HepG2 (cell line): Measurements from ENCODE around the gene DDT. TPM values are rescaled to one million over a fixed set of nuclear protein-coding genes. Genes with fewer than 3 reads are reported as not detected.

Experiments
- BCL6 ChIP-seq: IDR thresholded peaks from 2 replicates; pipeline ENCODE4 v1.6.1; 2016; ENCODE audit warnings: missing genetic modification reagents, missing compliant biosample characterization
- CC2D1A ChIP-seq: sonication (generic); formaldehyde crosslinking; IDR thresholded peaks from 2 replicates; pipeline ENCODE4 v1.8.1; 2023; ENCODE audit warnings: mild to moderate bottlenecking, missing genetic modification reagents
- CCAR2 ChIP-seq: fragments of 200-400 bp; formaldehyde crosslinking; optimal IDR thresholded peaks from 2 replicates; pipeline ENCODE3; 2018; ENCODE audit warnings: low read depth, mild to moderate bottlenecking, low read length, moderate library complexity
- EEA1 ChIP-seq: sonication (generic); formaldehyde crosslinking; IDR thresholded peaks from 2 replicates; pipeline ENCODE4 v1.5.1; 2020; ENCODE audit warnings: mild to moderate bottlenecking, missing genetic modification reagents, borderline replicate concordance
- FOSL2 ChIP-seq: sonication (generic); formaldehyde crosslinking; IDR thresholded peaks from 2 replicates; pipeline ENCODE4 v1.4.0; 2020; ENCODE audit warnings: missing genetic modification reagents
- GATAD2A ChIP-seq: IDR thresholded peaks from 2 replicates; pipeline ENCODE4 v1.6.1; 2016
- HIVEP1 ChIP-seq: sonication (generic); formaldehyde crosslinking; IDR thresholded peaks from 2 replicates; pipeline ENCODE4 v1.4.0; 2020; ENCODE audit warnings: mild to moderate bottlenecking, missing genetic modification reagents
- MTF2 ChIP-seq: sonication (generic); formaldehyde crosslinking; IDR thresholded peaks from 2 replicates; pipeline ENCODE4 v1.5.0; 2020; ENCODE audit warnings: missing genetic modification reagents, borderline replicate concordance
- REPIN1 ChIP-seq: sonication (generic); formaldehyde crosslinking; IDR thresholded peaks from 2 replicates; pipeline ENCODE4 v1.8.0; 2022; ENCODE audit warnings: missing genetic modification reagents, low read depth, mild to moderate bottlenecking, borderline replicate concordance
- SP140L ChIP-seq: sonication (generic); formaldehyde crosslinking; IDR thresholded peaks from 2 replicates; pipeline ENCODE4 v1.4.0; 2020; ENCODE audit warnings: missing genetic modification reagents, borderline replicate concordance
- TCF7L2 ChIP-seq: IDR thresholded peaks from 2 replicates; pipeline ENCODE4 v1.6.1; 2011; ENCODE audit warnings: mild to moderate bottlenecking, low read depth, low read length, moderate library complexity
- TRIM24 ChIP-seq: sonication (generic); formaldehyde crosslinking; IDR thresholded peaks from 2 replicates; pipeline ENCODE4 v1.8.0; 2022; ENCODE audit warnings: mild to moderate bottlenecking, missing genetic modification reagents
- WIZ ChIP-seq: sonication (generic); formaldehyde crosslinking; IDR thresholded peaks from 2 replicates; pipeline ENCODE4 v1.5.1; 2020; ENCODE audit warnings: mild to moderate bottlenecking, missing genetic modification reagents
- ZNF556 ChIP-seq: sonication (generic); formaldehyde crosslinking; IDR thresholded peaks from 2 replicates; pipeline ENCODE4 v1.4.0; 2020; ENCODE audit warnings: mild to moderate bottlenecking, missing genetic modification reagents, borderline replicate concordance
- ZNF577 ChIP-seq: sonication (generic); formaldehyde crosslinking; IDR thresholded peaks from 2 replicates; pipeline ENCODE4 v1.4.0; 2020; ENCODE audit warnings: mild to moderate bottlenecking, low read depth, missing genetic modification reagents, borderline replicate concordance
- polyA plus RNA-seq, 8 experiments: library from polyadenylated mRNA; depleted of rRNA in 3 of 8; stranded (reverse) in 7 of 8; unstranded in 1 of 8; fragments of >200 nt; fragmentation: Illumina TruSeq in 4 of 8; extraction: Trizol in 4 of 8; gene quantifications; 2 replicates each; pipeline versions ENCODE4 v1.2.1 to v1.2.3, GENCODE V29; 2011 to 2016; ENCODE audit warnings: low read depth in 4 of 8, missing spikeins in 1 of 8, mixed read lengths in 1 of 8; ENCODE audit not compliant: insufficient read depth in 1 of 8
- total RNA-seq, 5 experiments: library from RNA; depleted of rRNA; stranded (reverse); fragments of >200 nt; fragmentation: Illumina TruSeq; extraction: Trizol; gene quantifications; 2 replicates each; pipeline ENCODE4 v1.2.3, GENCODE V29; 2016; ENCODE audit warnings: low read depth in 1 of 5
- TF ChIP-seq, protein P1 (sequence below), 2 experiments: sonication (generic) in 1 of 2; formaldehyde crosslinking in 1 of 2; IDR thresholded peaks; 2 replicates each; pipeline versions ENCODE4 v1.4.0 to v1.6.1; 2018 to 2020; ENCODE audit warnings: missing genetic modification reagents in 2 of 2, borderline replicate concordance in 1 of 2, low read depth in 1 of 2, mild to moderate bottlenecking in 1 of 2, missing biosample characterization in 1 of 2
- TF ChIP-seq, protein P2 (sequence below): sonication (generic); formaldehyde crosslinking; conservative IDR thresholded peaks from 2 replicates; pipeline ENCODE4 v1.4.0; 2020; ENCODE audit warnings: missing genetic modification reagents
- TF ChIP-seq, protein P3 (sequence below): sonication (generic); formaldehyde crosslinking; IDR thresholded peaks from 2 replicates; pipeline ENCODE4 v1.4.0; 2020; ENCODE audit warnings: missing genetic modification reagents, borderline replicate concordance
- TF ChIP-seq, protein P4 (sequence below): sonication (generic); formaldehyde crosslinking; IDR thresholded peaks from 2 replicates; pipeline ENCODE4 v1.4.0; 2020; ENCODE audit warnings: mild to moderate bottlenecking, missing genetic modification reagents

DDT gene
- total and polyA plus RNA-seq, 2 of the 13 experiments (the other 11 are each of a cell fraction or from before 2014, with no cell fraction given), result 143 to 181 TPM

DNA sequence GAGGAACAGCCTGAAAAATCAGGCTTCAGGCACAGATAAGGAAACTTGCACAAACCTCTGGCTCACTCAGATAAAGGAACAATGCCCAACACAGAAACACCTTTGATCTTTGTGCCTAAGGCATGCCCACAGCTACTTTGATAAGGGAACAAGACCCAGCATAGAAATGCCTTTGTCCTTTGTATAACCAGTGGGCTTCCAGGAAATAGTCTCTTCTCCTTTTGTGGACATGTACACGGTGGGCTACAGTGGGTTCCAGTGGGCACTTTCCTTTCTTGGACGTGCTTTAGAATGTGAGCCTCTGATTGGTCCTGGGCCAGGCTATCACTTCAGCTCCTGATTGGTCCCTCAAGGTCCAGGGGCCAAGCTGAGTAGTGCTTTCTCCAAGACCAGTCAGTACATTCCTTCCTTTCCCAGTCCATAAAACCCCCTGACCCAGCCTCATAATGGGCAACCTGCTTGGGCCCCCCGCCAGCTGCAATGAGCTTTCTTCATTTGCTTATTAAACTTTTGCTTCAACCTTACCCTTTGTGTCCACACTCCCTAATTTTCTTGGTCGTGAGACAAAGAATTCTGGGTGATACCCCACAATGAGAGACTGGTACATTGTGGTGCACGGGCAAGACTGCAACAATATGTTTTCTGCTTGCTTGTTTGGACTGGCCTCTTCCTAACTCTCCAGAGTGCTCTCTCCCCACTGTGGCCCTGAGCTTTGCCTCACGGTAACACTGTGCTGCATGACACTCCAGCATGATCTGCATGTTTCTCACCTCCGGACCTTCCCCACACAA, 35.2 kb upstream of the DDT start (continued):
- TF ChIP-seq, protein P1, sequence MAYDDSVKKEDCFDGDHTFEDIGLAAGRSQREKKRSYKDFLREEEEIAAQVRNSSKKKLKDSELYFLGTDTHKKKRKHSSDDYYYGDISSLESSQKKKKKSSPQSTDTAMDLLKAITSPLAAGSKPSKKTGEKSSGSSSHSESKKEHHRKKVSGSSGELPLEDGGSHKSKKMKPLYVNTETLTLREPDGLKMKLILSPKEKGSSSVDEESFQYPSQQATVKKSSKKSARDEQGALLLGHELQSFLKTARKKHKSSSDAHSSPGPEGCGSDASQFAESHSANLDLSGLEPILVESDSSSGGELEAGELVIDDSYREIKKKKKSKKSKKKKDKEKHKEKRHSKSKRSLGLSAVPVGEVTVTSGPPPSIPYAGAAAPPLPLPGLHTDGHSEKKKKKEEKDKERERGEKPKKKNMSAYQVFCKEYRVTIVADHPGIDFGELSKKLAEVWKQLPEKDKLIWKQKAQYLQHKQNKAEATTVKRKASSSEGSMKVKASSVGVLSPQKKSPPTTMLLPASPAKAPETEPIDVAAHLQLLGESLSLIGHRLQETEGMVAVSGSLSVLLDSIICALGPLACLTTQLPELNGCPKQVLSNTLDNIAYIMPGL (CRISPR knock-in tag; IDR thresholded peaks at IDR 0.05; ENCODE audit: borderline replicate concordance in 1 of 2, low read depth in 1 of 2), result 0 out of 4 replicates have a peak, but pooled peaks of 1 of the 2 experiments have one; percentile 19
- TF ChIP-seq BCL6 (CRISPR knock-in tag) (peak; percentile 93), ZNF556 (no peak), REPIN1 (CRISPR knock-in tag) (no peak), EEA1 (CRISPR knock-in tag) (no peak), GATAD2A (CRISPR knock-in tag) (peak; percentile 75), MTF2 (CRISPR knock-in tag) (no peak), WIZ (CRISPR knock-in tag) (no peak), CCAR2 (no peak), CC2D1A (CRISPR knock-in tag) (0 out of 2 replicates have a peak, but pooled peaks have one; percentile 71), HIVEP1 (CRISPR knock-in tag) (no peak), TRIM24 (CRISPR knock-in tag) (no peak), SP140L (CRISPR knock-in tag) (no peak), TCF7L2 (peak; percentile 77), FOSL2 (peak; percentile 59), ZNF577 (no peak)
- TF ChIP-seq, protein P2, sequence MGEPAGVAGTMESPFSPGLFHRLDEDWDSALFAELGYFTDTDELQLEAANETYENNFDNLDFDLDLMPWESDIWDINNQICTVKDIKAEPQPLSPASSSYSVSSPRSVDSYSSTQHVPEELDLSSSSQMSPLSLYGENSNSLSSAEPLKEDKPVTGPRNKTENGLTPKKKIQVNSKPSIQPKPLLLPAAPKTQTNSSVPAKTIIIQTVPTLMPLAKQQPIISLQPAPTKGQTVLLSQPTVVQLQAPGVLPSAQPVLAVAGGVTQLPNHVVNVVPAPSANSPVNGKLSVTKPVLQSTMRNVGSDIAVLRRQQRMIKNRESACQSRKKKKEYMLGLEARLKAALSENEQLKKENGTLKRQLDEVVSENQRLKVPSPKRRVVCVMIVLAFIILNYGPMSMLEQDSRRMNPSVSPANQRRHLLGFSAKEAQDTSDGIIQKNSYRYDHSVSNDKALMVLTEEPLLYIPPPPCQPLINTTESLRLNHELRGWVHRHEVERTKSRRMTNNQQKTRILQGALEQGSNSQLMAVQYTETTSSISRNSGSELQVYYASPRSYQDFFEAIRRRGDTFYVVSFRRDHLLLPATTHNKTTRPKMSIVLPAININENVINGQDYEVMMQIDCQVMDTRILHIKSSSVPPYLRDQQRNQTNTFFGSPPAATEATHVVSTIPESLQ (CRISPR knock-in tag), result no peak
- TF ChIP-seq, protein P3, sequence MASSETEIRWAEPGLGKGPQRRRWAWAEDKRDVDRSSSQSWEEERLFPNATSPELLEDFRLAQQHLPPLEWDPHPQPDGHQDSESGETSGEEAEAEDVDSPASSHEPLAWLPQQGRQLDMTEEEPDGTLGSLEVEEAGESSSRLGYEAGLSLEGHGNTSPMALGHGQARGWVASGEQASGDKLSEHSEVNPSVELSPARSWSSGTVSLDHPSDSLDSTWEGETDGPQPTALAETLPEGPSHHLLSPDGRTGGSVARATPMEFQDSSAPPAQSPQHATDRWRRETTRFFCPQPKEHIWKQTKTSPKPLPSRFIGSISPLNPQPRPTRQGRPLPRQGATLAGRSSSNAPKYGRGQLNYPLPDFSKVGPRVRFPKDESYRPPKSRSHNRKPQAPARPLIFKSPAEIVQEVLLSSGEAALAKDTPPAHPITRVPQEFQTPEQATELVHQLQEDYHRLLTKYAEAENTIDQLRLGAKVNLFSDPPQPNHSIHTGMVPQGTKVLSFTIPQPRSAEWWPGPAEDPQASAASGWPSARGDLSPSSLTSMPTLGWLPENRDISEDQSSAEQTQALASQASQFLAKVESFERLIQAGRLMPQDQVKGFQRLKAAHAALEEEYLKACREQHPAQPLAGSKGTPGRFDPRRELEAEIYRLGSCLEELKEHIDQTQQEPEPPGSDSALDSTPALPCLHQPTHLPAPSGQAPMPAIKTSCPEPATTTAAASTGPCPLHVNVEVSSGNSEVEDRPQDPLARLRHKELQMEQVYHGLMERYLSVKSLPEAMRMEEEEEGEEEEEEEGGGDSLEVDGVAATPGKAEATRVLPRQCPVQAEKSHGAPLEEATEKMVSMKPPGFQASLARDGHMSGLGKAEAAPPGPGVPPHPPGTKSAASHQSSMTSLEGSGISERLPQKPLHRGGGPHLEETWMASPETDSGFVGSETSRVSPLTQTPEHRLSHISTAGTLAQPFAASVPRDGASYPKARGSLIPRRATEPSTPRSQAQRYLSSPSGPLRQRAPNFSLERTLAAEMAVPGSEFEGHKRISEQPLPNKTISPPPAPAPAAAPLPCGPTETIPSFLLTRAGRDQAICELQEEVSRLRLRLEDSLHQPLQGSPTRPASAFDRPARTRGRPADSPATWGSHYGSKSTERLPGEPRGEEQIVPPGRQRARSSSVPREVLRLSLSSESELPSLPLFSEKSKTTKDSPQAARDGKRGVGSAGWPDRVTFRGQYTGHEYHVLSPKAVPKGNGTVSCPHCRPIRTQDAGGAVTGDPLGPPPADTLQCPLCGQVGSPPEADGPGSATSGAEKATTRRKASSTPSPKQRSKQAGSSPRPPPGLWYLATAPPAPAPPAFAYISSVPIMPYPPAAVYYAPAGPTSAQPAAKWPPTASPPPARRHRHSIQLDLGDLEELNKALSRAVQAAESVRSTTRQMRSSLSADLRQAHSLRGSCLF (CRISPR knock-in tag), result no peak
- TF ChIP-seq, protein P4, sequence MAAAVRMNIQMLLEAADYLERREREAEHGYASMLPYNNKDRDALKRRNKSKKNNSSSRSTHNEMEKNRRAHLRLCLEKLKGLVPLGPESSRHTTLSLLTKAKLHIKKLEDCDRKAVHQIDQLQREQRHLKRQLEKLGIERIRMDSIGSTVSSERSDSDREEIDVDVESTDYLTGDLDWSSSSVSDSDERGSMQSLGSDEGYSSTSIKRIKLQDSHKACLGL (CRISPR knock-in tag), result no peak
